ENCODE data around the gene PRX. TPM values are rescaled to one million over a fixed set of nuclear protein-coding genes. Genes with fewer than 3 reads are reported as not detected.
"Not testable (repeated sequence)": the region's sequence is repeated elsewhere in the genome, so short reads cannot be mapped to it uniquely, and the experiment has no call there.

The PRX gene
- total RNA-seq, 2 experiments from 2014 or later = 0.80 to 1.1 TPM

DNA sequence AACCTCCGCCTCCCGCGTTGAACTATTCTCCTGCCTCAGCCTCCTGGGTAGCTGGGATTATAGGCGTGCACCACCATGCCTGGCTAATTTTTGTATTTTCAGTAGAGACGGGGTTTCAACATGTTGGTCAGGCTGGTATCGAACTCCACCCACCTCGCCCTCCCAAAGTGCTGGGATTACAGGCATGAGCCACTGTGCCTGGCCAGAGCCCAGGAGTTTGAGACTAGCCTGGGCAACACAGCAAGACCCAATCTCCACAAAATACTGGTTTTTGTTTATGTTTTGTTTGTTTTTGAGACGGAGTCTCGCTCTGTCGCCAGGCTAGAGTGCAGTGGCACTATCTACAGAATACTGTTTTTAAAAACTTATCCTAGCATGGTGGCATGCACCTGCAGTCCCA, 17.1 kb upstream of the PRX start:
- ATAC-seq; H3K27ac Mint-ChIP-seq; H3K9me3 Mint-ChIP-seq (ENCODE audit: low read depth); H3K36me3 Mint-ChIP-seq; H3K27me3 Mint-ChIP-seq; H3K4me3 Mint-ChIP-seq; DNase-seq: not testable (repeated sequence)
- CTCF ChIA-PET = interaction anchor here (1.0 to 2.0 kb wide), 2 partner anchors 13 to 125 kb away, joined by 3 to 6 read pairs; partner anchors contain the start of gene SERTAD3
- peaks cover 14% of the 10 kb centered on the region for H3K4me1 Mint-ChIP-seq

DNA sequence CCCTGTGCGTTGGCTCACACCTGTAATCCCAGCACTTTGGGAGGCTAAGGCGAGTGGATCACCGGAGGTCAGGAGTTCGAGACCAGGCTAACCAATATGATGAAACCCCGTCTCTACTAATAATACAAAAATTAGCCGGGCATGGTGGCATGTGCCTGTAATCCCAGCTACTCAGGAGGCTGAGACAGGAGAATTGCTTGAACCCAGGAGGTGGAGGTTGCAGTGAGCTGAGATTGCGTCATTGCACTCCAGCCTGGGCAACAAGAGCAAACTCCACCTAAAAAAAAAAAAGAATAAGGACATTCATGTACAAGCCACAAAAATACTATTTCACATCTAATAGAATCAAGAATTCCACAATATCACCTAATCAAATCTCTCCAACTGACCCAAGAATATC, 15.0 kb upstream of the PRX start:
- not testable (repeated sequence) for H3K27me3 Mint-ChIP-seq; H3K9me3 Mint-ChIP-seq (ENCODE audit: low read depth); H3K27ac Mint-ChIP-seq; ATAC-seq; H3K4me3 Mint-ChIP-seq; H3K36me3 Mint-ChIP-seq; DNase-seq
- CTCF ChIA-PET = interaction anchor here (2.1 to 2.6 kb wide), 2 partner anchors 12 to 37 kb away, joined by 6 to 22 read pairs; partner anchors contain the start of gene BLVRB
- peaks cover 14% of the 10 kb centered on the region for H3K4me1 Mint-ChIP-seq

DNA sequence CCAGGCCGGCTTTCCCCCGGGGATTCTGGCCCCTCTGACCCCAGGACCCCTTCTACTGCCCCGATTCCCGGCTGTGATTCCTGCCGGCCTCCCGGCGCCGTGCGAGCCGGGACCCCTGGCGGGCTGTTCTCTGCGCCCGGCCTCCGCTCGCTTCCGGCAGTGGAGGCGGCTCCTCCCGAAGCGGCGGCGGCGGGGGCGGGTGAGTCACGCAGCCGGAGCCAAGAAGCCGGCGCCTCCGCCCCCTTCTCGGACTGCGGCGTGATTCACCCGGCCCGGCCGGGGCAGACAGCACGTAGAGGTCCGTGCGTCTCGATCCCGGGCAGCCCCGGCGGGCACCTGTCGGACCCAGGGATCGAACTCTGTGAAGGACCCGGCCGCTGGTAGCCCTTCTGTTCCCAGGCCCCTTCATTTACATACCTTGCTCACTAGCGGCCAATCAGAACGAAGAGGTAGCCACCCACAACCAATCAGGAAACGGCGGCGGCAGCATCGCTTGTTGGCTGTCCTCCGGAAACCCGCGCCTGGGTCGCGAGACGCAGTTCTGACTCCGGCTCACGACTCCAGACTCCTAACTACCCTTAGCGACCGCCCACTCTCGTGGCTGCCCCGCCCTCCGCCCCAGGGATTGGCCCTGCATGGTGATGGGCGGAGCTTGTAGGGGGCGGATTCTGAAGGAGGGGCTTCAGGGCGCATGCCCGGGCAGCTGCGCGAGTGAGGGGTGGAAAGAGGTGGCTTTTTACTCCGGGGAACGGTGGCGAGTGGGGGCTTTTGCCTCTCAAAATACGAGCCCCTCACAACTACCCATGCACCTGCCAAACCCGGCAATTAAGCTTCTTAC, 12.5 kb upstream of the PRX start, which contains the start of gene SERTAD1:
TSS of gene SERTAD1 (minus strand) at position 543 of the 838 bp plus-strand sequence. CDS start 2,446 bp downstream, outside the sequence.
- DNase-seq (peak; percentile 100), ATAC-seq (peak; percentile 87)
- H3K9me3 Mint-ChIP-seq (ENCODE audit: low read depth) = no peaks in the 10 kb centered on the region
- H3K4me1 Mint-ChIP-seq = peaks cover 20% of the 10 kb centered on the region
- H3K27ac Mint-ChIP-seq = peak within 1 kb of the TSS; percentile 96
- H3K4me3 Mint-ChIP-seq = peak within 1 kb of the TSS; percentile 94
- CTCF ChIA-PET = interaction anchor here (0.8 to 5.8 kb wide), 8 partner anchors 8 to 60 kb away, joined by 3 to 57 read pairs (median 3); partner anchors contain the start of genes BLVRB and SERTAD3
- no peaks in the 10 kb centered on the region for H3K27me3 Mint-ChIP-seq
- H3K36me3 Mint-ChIP-seq = peaks cover 11% of the 10 kb centered on the region

DNA sequence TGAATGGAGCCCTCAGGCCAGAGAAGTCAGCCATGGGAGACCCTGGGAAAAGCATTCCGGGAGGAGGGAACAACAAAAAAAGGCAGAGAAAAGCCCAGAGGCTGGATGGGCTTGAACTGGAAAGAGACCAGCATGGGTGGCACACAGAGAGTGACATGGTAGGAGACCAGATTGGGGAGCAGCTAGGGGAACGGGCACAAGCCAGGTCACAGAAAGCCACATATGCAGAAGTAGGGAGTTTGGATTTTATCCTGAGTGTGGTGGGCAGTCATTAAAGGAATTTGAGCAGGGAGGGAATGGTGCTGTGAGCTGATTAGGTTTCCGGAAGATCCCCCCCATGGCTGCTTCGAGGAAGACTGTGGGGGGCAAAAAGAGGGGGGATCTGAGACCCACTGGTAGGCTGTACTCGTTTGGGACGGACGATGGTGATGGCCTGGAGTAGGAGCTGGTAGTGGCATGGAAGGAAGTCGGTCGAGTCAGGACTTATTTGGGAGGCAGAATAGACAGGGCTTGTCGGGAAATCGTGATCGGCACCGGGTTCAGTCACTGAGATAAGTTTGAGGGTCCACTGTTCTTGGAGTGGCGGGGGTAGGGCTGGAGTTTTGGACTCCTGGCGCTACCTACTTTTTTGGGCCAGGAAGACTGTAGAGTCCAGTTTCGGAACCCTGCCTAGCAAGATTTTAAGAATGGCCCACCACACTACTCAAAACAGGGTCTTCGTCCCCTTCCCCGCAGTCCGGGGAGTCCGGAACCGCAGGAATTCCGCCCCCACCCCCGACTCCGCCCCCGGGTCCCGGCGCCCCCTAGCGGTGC, 11.7 kb upstream of the PRX start:
- Mint-ChIP-seq H3K27ac (peak overlapping the region; percentile 96), H3K36me3 (peaks cover 11% of the 10 kb centered on the region), H3K27me3 (no peaks in the 10 kb centered on the region), H3K9me3 (ENCODE audit: low read depth) (no peaks in the 10 kb centered on the region), H3K4me3 (peak overlapping the region; percentile 94), H3K4me1 (peaks cover 22% of the 10 kb centered on the region)
- no peak for ATAC-seq
- peak; percentile 55 for DNase-seq
- CTCF ChIA-PET = interaction anchor here (0.6 to 5.8 kb wide), 9 partner anchors 8 to 391 kb away, joined by 3 to 57 read pairs (median 3); partner anchors contain the start of genes BLVRB, PRX and SERTAD3

DNA sequence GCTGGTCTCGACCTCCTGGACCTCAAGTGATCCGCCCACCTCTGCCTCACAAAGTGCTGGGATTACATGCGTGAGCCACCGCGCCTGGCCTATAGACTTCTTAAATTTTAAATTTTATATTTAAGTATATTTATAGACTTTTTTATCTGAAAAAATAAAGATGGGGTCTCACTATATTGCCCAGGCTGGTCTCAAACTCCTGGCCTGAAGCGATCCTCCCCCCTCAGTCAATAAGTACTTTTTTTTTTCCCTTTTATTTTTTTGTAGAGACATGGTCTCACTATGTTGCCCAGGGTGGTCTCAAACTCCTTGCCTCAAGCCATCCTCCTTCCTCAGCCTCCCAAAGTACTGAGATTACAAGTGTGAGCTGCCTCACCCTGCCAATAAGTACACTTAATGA, 10.8 kb upstream of the PRX start:
- no peak for DNase-seq
- peaks cover 11% of the 10 kb centered on the region for H3K36me3 Mint-ChIP-seq
- ATAC-seq = no peak
- peak overlapping the region; percentile 94 for H3K4me3 Mint-ChIP-seq
- peak overlapping the region; percentile 70 for H3K27ac Mint-ChIP-seq
- H3K27me3 Mint-ChIP-seq = no peaks in the 10 kb centered on the region
- H3K4me1 Mint-ChIP-seq = peaks cover 25% of the 10 kb centered on the region
- CTCF ChIA-PET = interaction anchor here (1.0 to 5.8 kb wide), 6 partner anchors 11 to 40 kb away, joined by 3 to 57 read pairs (median 3); partner anchors contain the start of genes BLVRB, PRX and SERTAD3
- H3K9me3 Mint-ChIP-seq (ENCODE audit: low read depth) = no peaks in the 10 kb centered on the region

DNA sequence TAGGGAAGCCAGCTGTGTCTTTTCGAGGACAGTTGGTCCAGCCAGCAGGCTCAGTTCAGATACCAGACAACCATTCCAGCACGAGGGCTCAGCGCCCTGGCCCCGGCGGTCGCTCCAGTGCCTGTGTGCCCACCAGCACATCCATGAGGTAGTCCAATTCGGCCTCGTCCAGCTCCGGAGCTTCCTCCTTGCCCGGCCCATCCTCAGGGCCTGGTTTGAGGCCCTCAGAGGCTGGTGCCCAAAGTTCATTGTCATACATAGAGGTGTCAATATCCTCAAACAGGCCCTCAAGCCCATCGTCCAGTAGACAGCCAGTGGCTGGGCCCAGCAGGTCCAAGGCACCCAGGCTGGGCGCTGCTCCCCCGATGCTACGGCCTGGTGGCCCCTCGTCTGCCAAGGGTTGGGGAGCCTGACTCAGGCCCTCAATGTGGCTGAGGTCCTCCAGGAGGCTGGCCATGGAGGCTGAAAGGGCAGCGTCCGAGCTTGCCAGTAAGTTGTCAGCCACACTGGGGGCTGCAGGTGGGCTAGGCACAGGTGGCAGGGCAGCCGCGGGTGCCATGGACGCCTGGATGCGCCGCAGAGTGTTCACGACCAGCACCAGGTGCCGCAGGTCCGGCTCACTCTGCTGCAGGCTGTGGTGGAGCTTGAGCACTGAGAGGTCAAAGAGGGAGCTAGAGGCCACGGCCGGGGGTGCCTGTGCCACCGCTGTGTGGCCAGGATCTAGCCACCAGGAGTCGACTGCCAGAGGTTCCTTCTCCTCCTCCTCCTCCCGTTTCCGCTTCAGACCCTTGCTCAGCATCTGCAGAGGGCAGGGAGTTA, 9.8 kb upstream of the PRX start:
- H3K9me3 Mint-ChIP-seq (ENCODE audit: low read depth) = no peaks in the 10 kb centered on the region
- CTCF ChIA-PET = interaction anchor here (1.0 to 5.8 kb wide), 3 partner anchors 14 to 41 kb away, joined by 3 to 57 read pairs (median 13); partner anchors contain the start of genes BLVRB and SERTAD3
- H3K4me3 Mint-ChIP-seq = no peak overlapping the region
- no peak overlapping the region for H3K27ac Mint-ChIP-seq
- DNase-seq (no peak), ATAC-seq (no peak)
- H3K36me3 Mint-ChIP-seq = peaks cover 11% of the 10 kb centered on the region
- peaks cover 27% of the 10 kb centered on the region for H3K4me1 Mint-ChIP-seq
- no peaks in the 10 kb centered on the region for H3K27me3 Mint-ChIP-seq

DNA sequence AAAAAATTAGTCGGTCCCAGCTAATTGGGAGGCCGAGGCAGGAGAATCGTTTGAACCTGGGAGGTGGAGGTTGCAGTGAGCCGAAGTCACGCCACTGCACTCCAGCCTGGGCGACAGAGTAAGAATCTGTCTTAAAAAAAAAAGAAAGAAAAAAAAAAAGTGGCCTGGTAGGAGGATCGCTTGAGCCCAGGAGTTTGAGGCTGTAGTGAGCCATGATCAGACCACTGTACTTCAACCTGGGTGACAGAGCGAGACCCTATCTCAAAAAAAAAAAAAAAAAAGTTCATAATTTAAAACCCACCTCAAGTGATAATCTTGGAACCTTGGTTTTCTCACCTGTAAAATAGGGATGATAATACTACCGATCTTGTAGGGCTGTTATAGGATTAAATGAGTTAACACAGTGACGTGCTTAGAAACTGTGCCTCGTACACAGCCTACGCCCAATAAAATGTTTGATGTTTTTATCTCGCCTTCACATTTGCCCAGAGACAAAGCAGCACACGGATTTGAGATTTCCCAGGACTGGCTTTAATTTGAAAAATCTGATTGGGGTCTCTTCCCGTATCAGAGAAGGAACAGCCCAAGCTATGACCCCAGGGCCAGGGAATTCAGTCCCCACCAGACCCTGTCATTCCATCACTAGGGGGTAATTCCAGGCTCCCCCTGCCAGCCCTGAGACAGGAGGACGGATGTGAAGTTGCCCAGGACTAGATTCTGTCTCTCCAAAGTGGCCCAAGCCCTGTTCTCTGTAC, 9.0 kb upstream of the PRX start:
- Mint-ChIP-seq H3K27me3 (no peaks in the 10 kb centered on the region), H3K27ac (peak overlapping the region; percentile 92), H3K36me3 (peaks cover 11% of the 10 kb centered on the region), H3K4me1 (peaks cover 35% of the 10 kb centered on the region), H3K4me3 (peak overlapping the region; percentile 76), H3K9me3 (ENCODE audit: low read depth) (no peaks in the 10 kb centered on the region)
- CTCF ChIA-PET = interaction anchor here (1.2 to 5.8 kb wide), 6 partner anchors 10 to 140 kb away, joined by 3 to 57 read pairs (median 10); partner anchors contain the start of genes BLVRB and SERTAD3
- DNase-seq (no peak), ATAC-seq (no peak)

DNA sequence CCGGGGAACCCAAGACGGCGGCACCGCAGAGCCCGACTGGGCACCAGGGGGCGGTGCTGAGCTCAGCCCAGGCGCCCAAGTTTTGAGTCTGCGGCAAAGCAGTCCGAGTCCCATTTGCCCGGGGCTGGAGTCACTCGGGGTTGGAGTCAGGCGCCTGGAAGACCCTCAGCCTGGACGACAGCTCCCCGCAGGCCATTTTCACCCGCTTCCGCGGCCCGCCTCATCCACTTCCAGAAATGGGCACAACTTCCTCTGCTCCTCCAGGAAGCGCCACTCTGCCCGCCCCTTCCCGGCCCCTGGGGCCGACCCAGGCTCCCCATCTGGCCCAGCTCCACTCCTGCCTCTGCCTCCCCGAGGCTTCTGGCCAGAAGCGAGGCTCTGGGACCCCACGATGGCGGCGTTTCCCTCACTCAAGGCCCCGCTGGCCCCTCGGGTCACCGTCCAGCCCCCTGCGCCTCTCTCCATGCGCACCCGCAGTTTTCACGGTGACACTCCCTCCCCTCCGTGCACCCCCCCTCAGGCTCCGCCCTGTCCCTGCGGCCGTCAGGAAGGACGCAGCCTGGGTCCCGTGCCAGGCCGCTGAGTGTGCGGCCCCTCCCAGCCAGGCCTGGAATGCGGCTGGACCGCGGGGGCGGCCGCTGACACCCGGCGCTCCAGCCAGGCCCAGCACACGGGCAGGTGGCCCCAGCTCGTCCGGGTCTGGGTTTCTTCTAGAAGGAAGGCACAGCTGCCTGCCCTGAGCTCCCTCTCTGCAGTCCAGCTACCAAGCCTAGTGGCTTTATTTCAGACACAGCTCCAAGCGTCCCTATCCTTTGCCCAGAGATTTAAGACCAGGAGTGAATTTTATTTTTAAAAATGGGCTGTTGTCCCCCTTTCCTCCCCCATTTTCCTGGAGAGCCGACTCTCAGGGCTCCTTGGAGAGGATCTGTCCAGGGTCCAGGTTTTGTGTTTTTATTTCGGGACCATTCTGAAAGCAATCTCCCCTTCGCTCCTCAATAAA, 7.9 kb upstream of the PRX start:
- Mint-ChIP-seq H3K27me3 (no peaks in the 10 kb centered on the region), H3K27ac (peak overlapping the region; percentile 92), H3K9me3 (ENCODE audit: low read depth) (no peaks in the 10 kb centered on the region), H3K4me1 (peaks cover 41% of the 10 kb centered on the region), H3K36me3 (peaks cover 11% of the 10 kb centered on the region), H3K4me3 (peak overlapping the region; percentile 76)
- CTCF ChIA-PET = interaction anchor here (0.6 to 5.8 kb wide), 32 partner anchors 8 to 334 kb away, joined by 3 to 57 read pairs (median 6); partner anchors contain the start of genes AKT2, BLVRB, C19orf47 and LTBP4
- peak; percentile 79 for DNase-seq
- peak; percentile 53 for ATAC-seq

DNA sequence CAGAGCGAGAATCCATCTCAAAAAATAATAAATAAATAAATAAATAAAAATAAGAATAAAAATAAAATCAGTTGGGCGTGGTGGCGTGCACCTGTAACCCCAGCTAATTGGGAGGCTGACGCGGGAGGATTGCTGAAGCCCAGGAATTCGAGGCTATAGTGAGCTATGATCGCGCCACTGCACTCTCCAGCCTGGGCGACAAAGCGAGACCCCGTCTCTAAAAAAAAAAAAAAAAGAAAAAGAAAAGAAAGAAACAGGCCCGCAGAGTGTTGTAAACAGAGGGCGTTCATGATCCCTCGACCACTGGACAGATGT, 7.2 kb upstream of the PRX start:
- no peak for ATAC-seq
- Mint-ChIP-seq H3K27ac (peak overlapping the region; percentile 92), H3K4me1 (peaks cover 45% of the 10 kb centered on the region), H3K36me3 (peaks cover 11% of the 10 kb centered on the region), H3K27me3 (no peaks in the 10 kb centered on the region), H3K9me3 (ENCODE audit: low read depth) (no peaks in the 10 kb centered on the region), H3K4me3 (peak overlapping the region; percentile 76)
- CTCF ChIA-PET = interaction anchor here (0.6 to 5.8 kb wide), 31 partner anchors 8 to 334 kb away, joined by 3 to 57 read pairs (median 6); partner anchors contain the start of genes AKT2, BLVRB, C19orf47 and LTBP4
- DNase-seq = no peak

DNA sequence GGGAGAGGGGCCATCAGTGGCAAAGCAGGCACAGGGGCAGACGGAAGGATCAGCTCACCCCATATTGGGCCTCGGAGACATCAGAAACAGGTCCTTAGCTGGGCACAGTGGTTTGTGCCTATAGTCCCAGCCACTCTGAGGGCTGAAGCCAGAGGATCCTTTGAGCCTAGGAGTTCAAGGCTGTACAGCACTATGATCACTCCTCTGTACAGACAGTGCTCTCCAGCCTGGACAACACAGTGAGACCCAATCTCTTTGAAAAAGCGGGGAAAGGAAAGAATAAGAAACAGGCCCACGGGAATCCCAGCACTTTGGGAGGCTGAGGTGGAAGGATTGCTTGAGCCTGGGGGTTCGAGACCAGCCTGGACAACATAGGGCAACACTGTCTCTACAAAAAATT, 6.6 kb upstream of the PRX start:
- DNase-seq (no peak), ATAC-seq (no peak)
- Mint-ChIP-seq H3K36me3 (peaks cover 9% of the 10 kb centered on the region), H3K4me3 (peak overlapping the region; percentile 17), H3K9me3 (ENCODE audit: low read depth) (no peaks in the 10 kb centered on the region), H3K4me1 (peaks cover 45% of the 10 kb centered on the region), H3K27ac (peak overlapping the region; percentile 31), H3K27me3 (no peaks in the 10 kb centered on the region)
- CTCF ChIA-PET = interaction anchor here (1.0 to 5.8 kb wide), 20 partner anchors 9 to 215 kb away, joined by 3 to 57 read pairs (median 7); partner anchors contain the start of genes AKT2, BLVRB, C19orf47 and LTBP4

All from activated CD8-positive, alpha-beta memory T cell treated with anti-CD3 and anti-CD28 coated beads, Interleukin-2, amount 10 ng/mL, durations not matched to agents 7 days and 5 days (primary cell).